WI38 (cell line): ENCODE results near the gene KBTBD2.

Source experiments
- H3K4me3 ChIP-seq: 2 replicates; pipeline ENCODE4 v1.5.1; 2011; ENCODE audit warnings: low read depth, mild to moderate bottlenecking, control low read depth, low read length
- CTCF ChIP-seq: IDR thresholded peaks from 2 replicates; pipeline ENCODE4 v1.5.1; 2012; ENCODE audit warnings: low read depth, mild to moderate bottlenecking, control low read depth, low read length

KBTBD2 gene

GRCh38 chr7:32892521-32893206 is 1.1 kb upstream of the KBTBD2 start:
- no peak for TF ChIP-seq CTCF
- H3K4me3 ChIP-seq: peak overlapping the region; percentile 65

GRCh38 chr7:32891800-32892520 is 400 bp upstream of the KBTBD2 start:
- H3K4me3 ChIP-seq: peak overlapping the region; percentile 88
- no peak for TF ChIP-seq CTCF

- no peak for TF ChIP-seq CTCF
- peak overlapping the region; percentile 88 for H3K4me3 ChIP-seq
These were observed 842 bp downstream of the KBTBD2 start for GRCh38 chr7:32890793-32891042.

GRCh38 chr7:32890010-32890792 is 1.4 kb downstream of the KBTBD2 start:
- TF ChIP-seq CTCF: no peak

GRCh38 chr7:32888505-32888904 is 3.1 kb downstream of the KBTBD2 start:
- no peak for TF ChIP-seq CTCF
- no peak overlapping the region for H3K4me3 ChIP-seq

More at GRCh38 chr7:32890010-32890792, 1.4 kb downstream of the KBTBD2 start:
- H3K4me3 ChIP-seq: peak overlapping the region; percentile 88

GRCh38 chr7:32887395-32887794 is 4.2 kb downstream of the KBTBD2 start:
- H3K4me3 ChIP-seq: no peak overlapping the region
- TF ChIP-seq CTCF: no peak
